22Rv1 (cell line): ENCODE measurements around the gene SRPK2.

ENCODE experiments used
- H3K27ac ChIP-seq: fragments of 450-650 bp; 2 replicates; pipeline ENCODE4 v1.5.1; 2017
- ZFX ChIP-seq: fragments of 450-650 bp; IDR thresholded peaks from 2 replicates; pipeline ENCODE4 v1.6.1; 2017; ENCODE audit warnings: antibody characterized with exemption, borderline replicate concordance
- TF ChIP-seq, protein P1 (sequence below): fragments of 450-650 bp; IDR thresholded peaks from 2 replicates; pipeline ENCODE4 v1.5.1; 2017; ENCODE audit warnings: mild to moderate bottlenecking

Gene SRPK2

DNA sequence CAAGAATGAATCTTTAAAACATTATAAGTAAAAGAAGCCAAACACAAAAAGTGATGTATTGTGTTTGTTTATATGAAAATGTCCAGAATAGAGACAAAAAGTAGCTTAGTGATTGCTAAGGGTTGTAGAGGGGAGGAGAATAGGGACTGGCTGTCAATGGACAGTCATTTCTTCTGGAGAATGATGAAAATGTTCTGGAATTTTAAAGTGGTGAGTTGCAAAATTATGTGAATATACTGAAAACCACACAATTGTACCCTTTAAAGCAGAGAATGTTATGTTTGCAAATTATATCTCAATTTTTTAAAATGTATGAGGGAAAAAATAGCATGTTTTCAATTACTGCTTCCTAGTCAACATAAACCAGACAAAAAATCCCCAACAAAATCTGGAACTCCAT, 200.5 kb downstream of the SRPK2 start:
- TF ChIP-seq, protein P1, sequence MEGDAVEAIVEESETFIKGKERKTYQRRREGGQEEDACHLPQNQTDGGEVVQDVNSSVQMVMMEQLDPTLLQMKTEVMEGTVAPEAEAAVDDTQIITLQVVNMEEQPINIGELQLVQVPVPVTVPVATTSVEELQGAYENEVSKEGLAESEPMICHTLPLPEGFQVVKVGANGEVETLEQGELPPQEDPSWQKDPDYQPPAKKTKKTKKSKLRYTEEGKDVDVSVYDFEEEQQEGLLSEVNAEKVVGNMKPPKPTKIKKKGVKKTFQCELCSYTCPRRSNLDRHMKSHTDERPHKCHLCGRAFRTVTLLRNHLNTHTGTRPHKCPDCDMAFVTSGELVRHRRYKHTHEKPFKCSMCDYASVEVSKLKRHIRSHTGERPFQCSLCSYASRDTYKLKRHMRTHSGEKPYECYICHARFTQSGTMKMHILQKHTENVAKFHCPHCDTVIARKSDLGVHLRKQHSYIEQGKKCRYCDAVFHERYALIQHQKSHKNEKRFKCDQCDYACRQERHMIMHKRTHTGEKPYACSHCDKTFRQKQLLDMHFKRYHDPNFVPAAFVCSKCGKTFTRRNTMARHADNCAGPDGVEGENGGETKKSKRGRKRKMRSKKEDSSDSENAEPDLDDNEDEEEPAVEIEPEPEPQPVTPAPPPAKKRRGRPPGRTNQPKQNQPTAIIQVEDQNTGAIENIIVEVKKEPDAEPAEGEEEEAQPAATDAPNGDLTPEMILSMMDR: no peak
- TF ChIP-seq ZFX: no peak
- H3K27ac ChIP-seq: no peak overlapping the region

DNA sequence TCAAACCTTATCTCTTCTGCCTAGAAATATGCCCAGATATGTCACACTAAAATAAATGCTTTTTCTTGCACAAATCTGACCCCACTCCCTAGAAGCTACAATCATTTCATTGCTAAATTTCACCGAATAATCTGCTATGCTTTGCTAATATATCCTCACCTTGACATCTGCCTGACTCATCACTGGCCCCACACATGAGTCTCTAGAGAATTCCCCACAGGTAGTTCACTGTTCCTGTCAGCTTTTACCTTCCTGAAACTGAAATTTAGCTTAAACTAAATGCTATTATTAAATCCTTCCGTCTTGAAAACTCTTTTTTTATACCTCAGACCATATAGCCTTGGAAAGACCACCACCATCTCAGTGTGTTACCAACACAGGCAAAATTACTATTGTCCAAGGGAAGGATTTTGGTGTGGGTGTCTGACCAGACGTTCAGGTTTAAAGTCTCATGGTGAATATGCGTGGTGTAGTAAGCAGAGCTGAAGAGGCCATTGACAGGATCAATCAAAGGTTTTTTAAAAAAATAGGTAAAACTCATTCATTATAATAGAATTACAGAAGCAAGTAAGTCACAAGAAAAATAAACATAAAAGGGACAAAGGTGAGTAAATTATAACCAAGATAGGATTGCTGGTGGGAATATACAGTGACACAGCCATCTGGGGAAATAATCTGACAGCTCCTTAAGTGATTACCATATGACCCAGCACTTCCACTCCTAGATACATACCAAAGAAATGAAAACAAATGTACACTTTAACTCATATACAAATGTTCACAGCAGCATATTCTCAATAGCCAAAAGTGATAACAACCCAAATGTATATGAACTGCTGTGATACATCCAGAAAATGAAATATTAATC, 201.2 kb downstream of the SRPK2 start:
- no peak overlapping the region for H3K27ac ChIP-seq
- TF ChIP-seq ZFX: no peak
- TF ChIP-seq, protein P1: no peak

DNA sequence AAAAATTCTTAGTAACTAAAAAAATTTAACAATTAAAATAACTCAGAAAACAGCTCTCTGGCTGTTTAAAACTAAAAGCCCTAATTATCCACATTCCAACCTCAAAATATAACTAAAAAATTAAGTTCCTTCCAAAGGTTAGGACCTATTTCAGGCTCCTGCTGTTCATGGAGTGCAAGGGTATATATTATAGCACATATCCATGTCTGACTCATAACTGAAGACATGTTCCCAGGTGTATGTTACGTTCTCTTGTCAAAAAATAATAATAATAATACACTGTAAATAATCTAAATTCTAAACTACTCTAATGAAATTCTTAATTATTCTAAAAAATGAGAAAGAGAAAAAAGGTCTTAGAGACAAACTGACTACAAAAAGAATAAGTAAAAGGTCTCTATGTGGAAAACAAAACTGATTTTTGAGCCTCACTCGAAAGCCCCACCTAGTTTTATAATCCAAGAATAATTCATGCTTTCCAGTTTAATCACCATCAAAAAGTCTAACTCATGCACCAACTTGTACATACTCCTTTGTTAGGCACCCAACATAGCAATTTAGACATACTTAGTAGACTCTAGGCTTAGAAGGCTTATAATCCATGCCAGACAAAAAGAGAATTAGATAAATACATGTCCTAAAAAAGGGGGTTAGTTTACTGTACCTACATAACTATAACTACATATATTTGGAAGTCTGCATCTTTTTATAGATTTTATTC, 203.3 kb downstream of the SRPK2 start:
- no peak overlapping the region for H3K27ac ChIP-seq
- 0 out of 2 replicates have a peak, but pooled peaks have one; percentile 12 for TF ChIP-seq ZFX
- TF ChIP-seq, protein P1: no peak

- TF ChIP-seq ZFX: no peak
- TF ChIP-seq, protein P1: no peak
- no peak overlapping the region for H3K27ac ChIP-seq
Measured at GRCh38 chr7:105180002-105180401, 208.7 kb downstream of the SRPK2 start.

DNA sequence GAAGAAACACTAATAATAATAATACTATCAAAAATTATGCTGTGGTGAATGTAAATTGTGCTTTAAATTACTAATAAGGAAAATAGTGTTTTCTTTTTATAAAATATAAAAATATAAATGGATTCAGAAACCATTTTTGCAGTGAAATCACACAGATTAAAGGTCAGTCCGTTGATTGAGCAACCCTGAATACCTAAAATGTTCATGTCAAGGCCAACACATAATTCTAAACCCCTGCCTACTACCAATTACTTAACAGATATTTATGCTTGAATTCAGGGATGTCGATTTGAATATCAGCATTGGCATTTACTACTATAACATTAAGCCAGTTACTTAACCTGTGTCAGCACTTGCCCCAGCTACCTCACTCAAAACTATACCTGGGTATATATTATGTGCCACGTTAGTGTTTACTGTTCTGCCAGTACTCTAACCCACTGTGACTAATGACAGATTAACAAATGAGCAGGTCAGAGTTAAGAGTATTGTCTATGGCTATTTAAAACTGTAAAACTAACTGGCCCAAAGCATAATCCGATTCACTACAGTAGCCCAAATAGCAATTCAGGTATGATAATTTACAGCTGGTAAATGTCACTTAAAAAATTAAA, 209.7 kb downstream of the SRPK2 start:
- H3K27ac ChIP-seq: no peak overlapping the region
- no peak for TF ChIP-seq ZFX
- TF ChIP-seq, protein P1: no peak

- no peak overlapping the region for H3K27ac ChIP-seq
- no peak for TF ChIP-seq ZFX
- TF ChIP-seq, protein P1: no peak
Measured at GRCh38 chr7:105178177-105178576, 210.5 kb downstream of the SRPK2 start.
